Germinal center (tissue), 1 donor: ENCODE measurements around the gene PDE4D.
"Not testable (repeated sequence)": the region's sequence is repeated elsewhere in the genome, so short reads cannot be mapped to it uniquely, and the experiment has no call there.

Source experiments
- DNase-seq: peaks from one replicate; pipeline ENCODE4 v3.0.0; 2012; ENCODE audit warnings: mixed read lengths, low spot score

PDE4D gene

DNA sequence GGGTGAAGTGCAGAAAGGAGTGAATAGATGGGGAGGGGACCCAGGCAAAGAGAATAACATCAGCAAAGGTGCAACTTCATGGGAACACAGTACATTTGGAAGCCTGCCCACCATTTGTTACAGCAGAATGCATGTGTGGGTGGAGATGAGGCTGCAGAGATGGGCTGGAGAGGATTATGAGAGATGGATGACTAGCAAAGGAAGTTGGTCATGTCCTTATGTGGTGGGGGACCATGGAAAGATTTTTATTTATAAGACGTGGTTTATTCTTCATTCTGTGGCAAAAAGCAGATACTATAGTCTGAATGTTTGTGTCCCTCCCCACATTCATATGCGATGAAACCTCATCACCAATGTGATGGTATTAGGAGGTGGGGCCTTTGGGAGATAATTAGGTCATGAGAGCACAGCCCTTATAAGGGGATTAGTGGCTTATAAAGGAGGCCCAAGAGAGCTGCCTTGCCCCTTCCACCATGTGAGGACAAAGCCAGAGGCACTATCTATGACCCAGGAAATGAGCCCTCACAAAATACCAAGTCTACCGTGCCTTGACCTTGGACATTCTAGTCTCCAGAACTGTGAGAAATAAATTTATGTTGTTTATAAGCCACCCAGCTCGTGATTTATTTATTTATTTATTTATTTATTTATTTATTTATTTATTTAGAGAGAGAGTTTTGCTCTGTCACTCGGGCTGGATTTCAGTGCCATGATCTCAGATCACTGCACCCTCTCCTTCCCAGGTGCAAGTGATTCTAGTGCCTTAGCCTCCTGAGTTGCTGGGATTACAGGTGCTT is 827.0 kb downstream of the PDE4D start:
- DNase-seq, result no peak

DNA sequence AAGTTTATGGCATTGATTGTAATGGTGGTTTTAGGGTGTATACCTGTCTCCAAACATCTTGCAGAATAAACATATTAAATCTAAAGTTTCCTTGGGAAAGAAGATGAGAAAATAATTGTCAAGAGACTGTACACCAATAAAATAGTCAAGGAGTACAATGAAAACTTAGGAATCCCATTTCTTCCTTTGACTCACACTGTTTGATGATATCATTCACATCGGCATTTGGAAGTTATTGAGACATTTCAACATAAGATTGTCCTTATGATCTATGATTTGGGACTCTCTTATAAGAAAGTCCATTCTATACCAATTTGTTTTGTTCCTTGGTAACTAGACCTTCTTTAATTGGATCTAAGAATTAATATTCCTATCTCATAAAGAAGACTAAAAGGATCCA is 828.0 kb downstream of the PDE4D start:
- DNase-seq, result no peak

GRCh38 chr5:59064293-59064692 is 829.2 kb downstream of the PDE4D start:
- DNase-seq, result no peak

GRCh38 chr5:59062986-59063683 is 830.4 kb downstream of the PDE4D start:
- no peak for DNase-seq

DNA sequence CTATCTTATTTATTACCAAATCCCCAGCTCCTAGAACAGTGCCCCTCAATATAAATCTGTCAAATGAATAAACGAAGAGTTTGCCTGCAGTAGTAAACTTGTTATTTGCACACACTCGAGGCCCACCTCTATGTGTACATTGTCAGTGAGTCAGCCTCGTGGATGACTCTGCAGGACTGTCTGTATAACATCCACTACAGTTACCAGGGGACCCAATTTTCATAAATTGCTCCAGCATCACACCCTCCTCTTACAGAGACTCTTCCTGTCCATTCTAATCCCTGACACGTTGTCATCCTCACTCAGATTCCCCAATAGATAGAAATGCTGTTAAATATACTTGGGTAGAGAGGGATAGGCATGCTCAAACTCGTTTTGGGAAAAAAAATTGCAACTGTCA is 832.1 kb downstream of the PDE4D start:
- DNase-seq, result no peak

DNA sequence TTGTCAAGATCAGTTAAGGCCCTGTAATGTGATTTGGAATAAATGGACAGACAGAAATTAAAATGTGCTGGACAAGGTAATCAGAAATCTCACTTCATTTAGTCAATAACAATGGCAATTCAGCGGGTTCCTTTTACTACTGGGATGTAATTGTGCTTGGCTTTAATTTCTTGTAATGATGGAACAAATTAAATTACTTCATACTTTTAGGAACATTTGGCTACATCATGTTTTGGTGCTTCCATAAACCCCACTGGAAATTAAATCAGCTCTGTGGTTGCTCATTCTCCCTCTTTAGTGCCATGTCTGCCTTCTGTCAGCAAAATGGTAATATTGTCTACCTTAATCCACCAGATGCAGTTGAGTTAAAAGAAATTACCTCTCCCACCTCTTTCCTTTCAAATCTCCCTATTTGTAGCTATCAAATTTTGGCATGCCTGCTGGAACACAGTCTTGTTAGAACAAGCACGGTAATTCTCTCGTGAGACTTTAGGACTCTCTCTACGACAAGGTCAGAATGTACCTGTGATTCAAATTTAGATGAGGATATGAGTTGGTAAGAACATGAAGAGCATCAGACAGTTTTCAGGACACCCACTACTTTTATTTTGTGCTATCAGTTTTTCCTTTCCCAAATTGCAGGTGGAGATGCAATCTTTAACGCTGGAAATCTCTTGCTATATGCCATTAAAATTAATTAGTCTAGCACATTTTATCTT is 834.4 kb downstream of the PDE4D start:
- no peak for DNase-seq

GRCh38 chr5:59058237-59058636 is 835.3 kb downstream of the PDE4D start:
- DNase-seq, result no peak

GRCh38 chr5:59056599-59056998 is 836.9 kb downstream of the PDE4D start:
- DNase-seq, result not testable (repeated sequence)

GRCh38 chr5:59055745-59056448 is 837.6 kb downstream of the PDE4D start:
- DNase-seq, result no peak

- no peak for DNase-seq
Measured at GRCh38 chr5:59054963-59055528, 838.5 kb downstream of the PDE4D start.

GRCh38 chr5:59051951-59052350 is 841.6 kb downstream of the PDE4D start:
- DNase-seq, result no peak

GRCh38 chr5:59049095-59049494 is 844.4 kb downstream of the PDE4D start:
- no peak for DNase-seq

DNA sequence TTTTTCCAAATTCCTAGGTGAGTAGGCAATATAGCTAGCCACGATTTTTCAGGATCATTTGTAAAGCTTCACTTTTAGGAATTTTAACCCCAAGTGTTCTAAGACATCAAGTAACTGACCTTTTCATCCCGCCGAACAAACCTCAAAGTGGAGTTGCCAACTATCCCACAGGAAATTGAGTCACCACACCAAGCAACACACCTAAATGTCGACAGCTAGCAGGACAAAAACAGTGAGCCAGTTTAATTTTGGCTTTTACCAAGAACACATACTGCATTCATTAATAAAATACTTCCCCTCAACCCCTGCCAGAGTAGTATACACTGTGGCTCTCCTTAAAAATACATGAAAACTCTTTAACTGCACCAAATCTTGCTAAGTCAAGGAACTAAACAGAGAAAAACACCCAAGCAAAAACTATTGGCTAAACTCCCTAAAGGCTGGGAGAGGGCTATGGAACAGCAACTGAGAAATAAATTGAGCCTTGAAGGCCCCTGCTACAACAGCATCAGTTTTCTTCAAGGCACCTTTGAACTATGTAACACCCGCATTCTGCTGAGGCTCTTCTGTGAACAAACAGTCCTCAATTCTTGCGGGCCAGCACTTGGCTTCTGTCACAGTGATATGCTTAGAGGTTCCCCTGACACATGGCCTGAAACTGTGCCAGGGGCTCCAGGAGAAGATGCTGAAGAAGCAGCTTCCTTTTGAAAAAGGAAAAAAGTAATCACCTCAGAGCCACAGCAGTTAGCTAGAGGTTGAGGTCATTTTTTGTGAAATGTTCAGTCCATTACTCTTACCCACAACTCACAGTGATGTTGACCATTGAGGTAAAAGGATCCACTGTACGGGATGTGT is 851.1 kb downstream of the PDE4D start:
- no peak for DNase-seq

GRCh38 chr5:59041355-59041754 is 852.2 kb downstream of the PDE4D start:
- DNase-seq, result no peak

DNA sequence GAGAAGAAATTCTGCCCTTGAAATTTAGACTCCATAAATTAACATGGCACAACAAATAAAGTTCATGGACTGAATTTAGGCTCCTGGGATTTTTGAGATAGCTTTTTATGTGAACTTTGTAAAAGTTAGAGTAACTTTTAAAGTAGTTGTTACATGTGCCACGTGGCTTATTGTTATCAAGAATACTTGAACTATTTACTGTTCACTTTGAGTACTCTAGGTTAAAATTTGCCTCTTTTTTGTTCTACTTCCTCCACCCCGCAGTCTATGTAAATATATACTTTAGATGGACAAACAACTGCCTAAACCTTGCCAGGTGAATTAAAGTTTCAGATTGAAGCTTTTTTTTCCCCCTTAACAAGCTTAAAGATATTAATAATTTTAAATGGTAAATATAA is 852.7 kb downstream of the PDE4D start:
- DNase-seq, result no peak

DNA sequence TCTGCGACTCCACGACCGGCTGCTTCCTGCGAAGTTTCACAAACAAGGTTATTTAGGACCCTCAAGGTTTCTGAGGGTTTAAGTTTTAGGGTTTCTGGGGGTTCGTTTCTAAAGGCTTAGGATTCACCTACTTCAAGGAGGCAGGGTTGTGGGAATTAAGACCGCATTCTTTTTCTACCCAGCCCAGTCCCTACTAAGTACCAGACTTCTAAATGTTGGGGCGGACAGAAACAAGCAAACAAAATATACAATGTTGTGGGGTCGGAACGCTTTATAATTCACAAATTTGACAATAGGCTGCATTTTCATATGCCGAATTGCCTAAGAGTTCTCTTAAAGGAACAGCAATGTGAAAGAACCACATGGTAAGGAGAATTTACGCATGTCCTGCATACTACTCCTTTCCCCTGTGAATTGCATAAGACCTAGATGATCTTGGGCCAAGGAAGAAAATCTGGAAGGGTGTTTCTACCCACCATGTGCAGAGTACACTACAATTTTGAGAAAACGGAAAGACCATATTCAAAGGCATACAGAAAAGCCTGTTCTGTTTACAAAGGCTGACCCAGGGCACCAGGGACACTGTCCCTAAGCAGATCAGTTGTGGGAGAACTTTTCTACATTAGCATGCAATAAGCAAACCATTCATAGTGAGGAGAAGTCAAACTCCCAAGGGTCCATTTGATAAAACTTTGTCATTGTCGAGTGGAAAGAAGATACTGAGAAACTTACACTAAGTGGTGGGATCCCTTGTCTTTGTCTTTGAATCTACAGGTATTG is 853.3 kb downstream of the PDE4D start:
- DNase-seq, result no peak

- DNase-seq, result peak; percentile 78
Measured at GRCh38 chr5:59039296-59040023, 854.1 kb downstream of the PDE4D start.

GRCh38 chr5:59038798-59039295 is 854.7 kb downstream of the PDE4D start:
- peak; percentile 17 for DNase-seq
